ENCODE data around the gene PIEZO2.
A peak's percentile ranks its signal among the peaks of the same experiment; 100 is the strongest.

PIEZO2 gene

GRCh38 chr18:10775026-10775425 is 374.3 kb downstream of the PIEZO2 start:
- DNase-seq = peak; percentile 12

- peak; percentile 36 for DNase-seq
These were observed 378.2 kb downstream of the PIEZO2 start for GRCh38 chr18:10771053-10771709.

GRCh38 chr18:10770264-10770663 is 379.1 kb downstream of the PIEZO2 start:
- DNase-seq = no peak

- no peak for DNase-seq
These were observed 381.1 kb downstream of the PIEZO2 start for GRCh38 chr18:10768221-10768620.

GRCh38 chr18:10767658-10768057 is 381.7 kb downstream of the PIEZO2 start:
- no peak for DNase-seq

GRCh38 chr18:10760986-10761385 is 388.4 kb downstream of the PIEZO2 start:
- DNase-seq = no peak

GRCh38 chr18:10759241-10759640 is 390.1 kb downstream of the PIEZO2 start:
- no peak for DNase-seq

GRCh38 chr18:10757946-10758345 is 391.4 kb downstream of the PIEZO2 start:
- DNase-seq = no peak

- no peak for DNase-seq
These were observed 392.0 kb downstream of the PIEZO2 start for GRCh38 chr18:10757349-10757748.

- DNase-seq = no peak
These were observed 393.5 kb downstream of the PIEZO2 start for GRCh38 chr18:10755855-10756254.

- DNase-seq = no peak
These were observed 395.2 kb downstream of the PIEZO2 start for GRCh38 chr18:10754128-10754527.

GRCh38 chr18:10752382-10752781 is 397.0 kb downstream of the PIEZO2 start:
- no peak for DNase-seq

- DNase-seq = no peak
These were observed 397.7 kb downstream of the PIEZO2 start for GRCh38 chr18:10751653-10752052.

GRCh38 chr18:10750191-10751035 is 399.0 kb downstream of the PIEZO2 start:
- DNase-seq = no peak

GRCh38 chr18:10748641-10749040 is 400.7 kb downstream of the PIEZO2 start:
- DNase-seq = no peak

GRCh38 chr18:10745971-10746370 is 403.4 kb downstream of the PIEZO2 start:
- DNase-seq = no peak

GRCh38 chr18:10745219-10745618 is 404.1 kb downstream of the PIEZO2 start:
- DNase-seq = no peak

GRCh38 chr18:10743766-10744165 is 405.6 kb downstream of the PIEZO2 start:
- DNase-seq = no peak

- no peak for DNase-seq
These were observed 410.2 kb downstream of the PIEZO2 start for GRCh38 chr18:10739152-10739551.

- DNase-seq = peak; percentile 51
These were observed 412.4 kb downstream of the PIEZO2 start for GRCh38 chr18:10736984-10737383.

- DNase-seq = no peak
These were observed 416.4 kb downstream of the PIEZO2 start for GRCh38 chr18:10732990-10733389.

GRCh38 chr18:10727477-10727876 is 421.9 kb downstream of the PIEZO2 start:
- no peak for DNase-seq

GRCh38 chr18:10726198-10727068 is 422.9 kb downstream of the PIEZO2 start:
- peak; percentile 10 for DNase-seq
